Measurements from ENCODE around the gene KIF17. TPM values are rescaled to one million over a fixed set of nuclear protein-coding genes. Genes with fewer than 3 reads are reported as not detected.

The KIF17 gene
- polyA plus RNA-seq, 2 of the 4 experiments (the other 2 are of a cell fraction) = 0.78 to 1.0 TPM

DNA sequence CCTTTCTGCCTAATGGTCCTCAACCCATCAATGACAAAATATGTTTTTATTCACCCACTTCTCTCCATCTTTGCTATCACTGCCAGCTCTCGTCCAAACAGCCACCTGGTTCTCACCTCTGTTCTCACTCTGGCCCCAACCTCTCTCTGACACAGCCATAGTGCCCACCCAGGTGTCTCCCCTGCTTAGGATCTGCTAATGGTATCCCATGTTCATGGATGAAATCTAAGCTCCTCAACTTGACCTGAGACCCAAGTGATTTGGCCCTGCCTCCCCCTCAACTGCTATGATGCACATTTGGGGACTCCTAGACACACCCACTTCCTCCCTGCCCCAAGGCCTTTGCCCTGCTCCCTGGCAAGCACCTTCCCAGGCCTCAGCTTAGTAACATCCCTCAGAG is 25.9 kb downstream of the KIF17 start (continued):
- no peak for TF ChIP-seq TFCP2L1 (CRISPR knock-in tag; IDR thresholded peaks at IDR 0.05)

GRCh38 chr1:20689645-20690056 is 28.2 kb downstream of the KIF17 start:
- no peak for DNase-seq (ENCODE audit: low read depth in 1 of 2, low spot score in 1 of 2)
- TF ChIP-seq MAX (IDR thresholded peaks at IDR 0.05) (no peak), FOXS1 (CRISPR knock-in tag; IDR thresholded peaks at IDR 0.05) (no peak), USF2 (IDR thresholded peaks at IDR 0.05) (no peak), BHLHE40 (IDR thresholded peaks at IDR 0.05; ENCODE audit: low read depth, low read length) (no peak), ZSCAN20 (CRISPR knock-in tag; IDR thresholded peaks at IDR 0.05) (no peak), MAFK (IDR thresholded peaks at IDR 0.05; ENCODE audit: partially characterized antibody) (no peak), EP300 (IDR thresholded peaks at IDR 0.05) (no peak), KDM5A (IDR thresholded peaks at IDR 0.05) (no peak), GATA3 (IDR thresholded peaks at IDR 0.05; ENCODE audit: borderline replicate concordance) (no peak), PHF8 (IDR thresholded peaks at IDR 0.05; ENCODE audit: borderline replicate concordance, low read depth) (no peak), MYC (IDR thresholded peaks at IDR 0.05; ENCODE audit: borderline replicate concordance, low read length) (no peak), POLR2A (IDR thresholded peaks at IDR 0.05; ENCODE audit: low read length) (no peak), FOSL2 (IDR thresholded peaks at IDR 0.05) (no peak), FOSL2 (CRISPR knock-in tag; IDR thresholded peaks at IDR 0.05) (no peak), NR3C1 (IDR thresholded peaks at IDR 0.05) (no peak), ATOH8 (CRISPR knock-in tag; IDR thresholded peaks at IDR 0.05; ENCODE audit: low read depth) (no peak), POLR2AphosphoS2 (conservative IDR thresholded peaks at IDR 0.05; ENCODE audit: low read length) (no peak), SMC3 (IDR thresholded peaks at IDR 0.05) (no peak), RNF2 (IDR thresholded peaks at IDR 0.05; ENCODE audit: borderline replicate concordance, low read depth) (no peak), NFE2L2 (conservative IDR thresholded peaks at IDR 0.05; ENCODE audit: low read length) (no peak)
- TF ChIP-seq, protein P1, sequence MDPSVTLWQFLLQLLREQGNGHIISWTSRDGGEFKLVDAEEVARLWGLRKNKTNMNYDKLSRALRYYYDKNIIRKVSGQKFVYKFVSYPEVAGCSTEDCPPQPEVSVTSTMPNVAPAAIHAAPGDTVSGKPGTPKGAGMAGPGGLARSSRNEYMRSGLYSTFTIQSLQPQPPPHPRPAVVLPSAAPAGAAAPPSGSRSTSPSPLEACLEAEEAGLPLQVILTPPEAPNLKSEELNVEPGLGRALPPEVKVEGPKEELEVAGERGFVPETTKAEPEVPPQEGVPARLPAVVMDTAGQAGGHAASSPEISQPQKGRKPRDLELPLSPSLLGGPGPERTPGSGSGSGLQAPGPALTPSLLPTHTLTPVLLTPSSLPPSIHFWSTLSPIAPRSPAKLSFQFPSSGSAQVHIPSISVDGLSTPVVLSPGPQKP (IDR thresholded peaks at IDR 0.05; ENCODE audit: low read depth, low read length) = no peak
- Histone ChIP-seq H3K4me2 (no peak overlapping the region), H3K9me3 (no peaks in the 10 kb centered on the region), H3K4me1 (no peaks in the 10 kb centered on the region), H3K27ac (no peak overlapping the region), H3K4me3 (no peak overlapping the region)
- FAIRE-seq = no peak
- ChIA-PET POLR2A (no interaction called here), CTCF (interaction anchor here (1.9 to 2.4 kb wide), 2 partner anchors 8 to 505 kb away, joined by 4 to 7 read pairs; no protein-coding TSS in a partner anchor)
- no peak for ATAC-seq
- 67% methylated on average over 3 of the region's 3 CpGs for WGBS (ENCODE audit: missing lambda C conversion rate)

GRCh38 chr1:20686883-20687725 is 30.7 kb downstream of the KIF17 start:
- CTCF ChIA-PET = interaction anchor here (0.9 to 1.0 kb wide), 2 partner anchors 8 to 513 kb away, joined by 3 read pairs; no protein-coding TSS in a partner anchor
- H3K27ac ChIP-seq = no peak overlapping the region

More at GRCh38 chr1:20686883-20687725, 30.7 kb downstream of the KIF17 start:
- Histone ChIP-seq H3K9me3 (no peaks in the 10 kb centered on the region), H3K4me2 (no peak overlapping the region), H3K4me1 (no peaks in the 10 kb centered on the region), H3K4me3 (no peak overlapping the region)
- TF ChIP-seq FOXS1 (CRISPR knock-in tag; IDR thresholded peaks at IDR 0.05) (no peak), FOSL2 (IDR thresholded peaks at IDR 0.05) (no peak), FOSL2 (CRISPR knock-in tag; IDR thresholded peaks at IDR 0.05) (no peak), PHF8 (IDR thresholded peaks at IDR 0.05; ENCODE audit: borderline replicate concordance, low read depth) (no peak), TP53 (CRISPR knock-in tag; IDR thresholded peaks at IDR 0.05) (no peak), PBX3 (IDR thresholded peaks at IDR 0.05) (no peak), MAZ (IDR thresholded peaks at IDR 0.05; ENCODE audit: borderline replicate concordance, low read depth, low read length) (no peak), HOXA7 (CRISPR knock-in tag; IDR thresholded peaks at IDR 0.05) (no peak), GATA3 (IDR thresholded peaks at IDR 0.05; ENCODE audit: borderline replicate concordance) (no peak), HMGXB4 (CRISPR knock-in tag; IDR thresholded peaks at IDR 0.05; ENCODE audit: borderline replicate concordance) (no peak), CHD4 (IDR thresholded peaks at IDR 0.05; ENCODE audit: borderline replicate concordance) (no peak)
- no peak; a peak in 1 of 6 replicates for ATAC-seq
- DNase-seq (ENCODE audit: low read depth in 1 of 2, low spot score in 1 of 2) = no peak
- POLR2A ChIA-PET = no interaction called here
- no peak for FAIRE-seq
- 83% methylated on average over 15 of the region's 26 CpGs for WGBS (ENCODE audit: missing lambda C conversion rate)
